GM18507 (cell line): ENCODE results near the gene STAB2.

Source experiments
- DNase-seq: peaks from one replicate; pipeline ENCODE4 v3.0.0; 2011; ENCODE audit warnings: low read depth; ENCODE audit not compliant: insufficient read length; ENCODE audit errors: extremely low spot score
- FAIRE-seq: peaks from 2 replicates; lab custom pipeline; 2011; peaks lifted over from hg19 to GRCh38; lab: Jason Lieb, UNC

STAB2 gene

DNA sequence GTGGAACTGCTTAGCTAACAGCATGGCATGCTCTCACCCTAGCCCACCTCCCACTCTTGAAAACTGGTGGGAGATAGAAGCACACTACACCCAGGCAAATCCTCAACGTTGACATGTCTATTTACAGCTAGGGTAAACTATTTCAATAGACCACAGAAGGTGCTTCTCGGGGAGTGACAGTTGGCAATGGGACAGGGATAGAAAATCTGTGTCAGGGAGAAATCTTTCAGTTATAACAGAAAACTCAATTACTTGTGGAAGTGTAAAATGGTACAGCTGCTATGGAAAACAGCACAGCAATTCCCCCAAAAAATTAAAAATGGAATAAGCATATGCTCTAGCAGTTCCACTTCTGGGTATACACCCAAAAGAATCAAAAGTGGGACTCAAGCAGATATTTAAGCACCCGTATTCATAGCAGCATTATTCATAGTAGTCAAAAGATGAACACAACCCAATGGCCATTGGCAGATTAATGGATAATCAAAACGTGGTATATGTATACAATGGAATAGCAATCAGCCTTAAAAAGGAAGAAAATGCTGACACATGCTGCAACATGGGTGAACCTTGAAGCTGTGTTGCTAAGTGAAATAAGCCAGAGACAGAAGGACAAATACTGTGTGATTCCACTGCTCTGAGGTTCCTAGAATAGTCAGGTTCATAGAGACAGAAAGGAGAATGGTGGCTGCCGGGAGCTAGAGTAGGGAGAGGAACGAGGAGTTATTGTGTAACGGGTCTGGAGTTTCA is 92.5 kb downstream of the STAB2 start:
- DNase-seq (no peak), FAIRE-seq (no peak)

- DNase-seq (no peak), FAIRE-seq (no peak)
Measured at GRCh38 chr12:103680591-103681141, 93.6 kb downstream of the STAB2 start.

DNA sequence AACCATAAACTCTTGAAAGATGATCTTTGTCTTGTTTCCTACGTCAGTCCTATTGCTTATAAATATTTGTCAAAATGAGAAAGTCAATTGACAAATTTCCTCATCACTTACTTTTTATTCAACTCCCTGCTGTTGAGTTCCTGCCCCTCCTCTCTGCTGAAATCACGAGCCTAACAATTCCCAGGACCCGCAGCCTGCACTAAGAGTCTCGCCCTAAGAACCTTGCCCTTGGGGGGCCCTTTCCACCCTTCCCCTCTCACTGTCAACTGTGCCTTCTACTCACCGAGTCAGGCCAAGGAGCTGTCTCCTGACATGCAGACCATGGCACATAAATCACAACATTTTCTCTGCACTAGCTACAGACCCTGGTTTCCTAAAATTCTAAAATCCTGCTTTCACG is 99.0 kb downstream of the STAB2 start:
- DNase-seq (no peak), FAIRE-seq (no peak)

- DNase-seq (no peak), FAIRE-seq (no peak)
Measured at GRCh38 chr12:103687253-103687652, 100.2 kb downstream of the STAB2 start.

GRCh38 chr12:103688376-103689063 is 101.4 kb downstream of the STAB2 start:
- DNase-seq (no peak), FAIRE-seq (no peak)

- no peak for FAIRE-seq
- no peak for DNase-seq
Measured at GRCh38 chr12:103690426-103690825, 103.4 kb downstream of the STAB2 start.

DNA sequence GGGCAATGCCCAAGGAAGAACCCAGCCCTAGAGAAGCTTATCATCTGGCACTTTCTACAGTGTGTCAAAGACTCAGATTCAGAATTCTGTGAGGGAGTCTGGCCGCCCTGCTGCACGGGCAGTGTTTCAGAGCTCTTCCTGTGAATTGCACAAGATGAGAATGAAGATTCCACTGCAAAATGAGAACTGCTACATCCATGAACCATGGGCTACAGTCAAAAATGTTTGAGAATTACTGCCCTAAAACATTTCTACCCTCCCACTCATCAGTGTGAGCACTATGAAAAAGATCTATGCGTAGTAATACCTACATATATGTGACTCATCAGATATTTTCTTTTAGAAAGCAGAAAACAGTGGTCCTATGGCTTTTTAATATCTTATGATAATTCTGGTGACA is 104.0 kb downstream of the STAB2 start:
- DNase-seq = no peak
- no peak for FAIRE-seq

- FAIRE-seq (no peak), DNase-seq (no peak)
Measured at GRCh38 chr12:103696101-103696500, 109.0 kb downstream of the STAB2 start.

DNA sequence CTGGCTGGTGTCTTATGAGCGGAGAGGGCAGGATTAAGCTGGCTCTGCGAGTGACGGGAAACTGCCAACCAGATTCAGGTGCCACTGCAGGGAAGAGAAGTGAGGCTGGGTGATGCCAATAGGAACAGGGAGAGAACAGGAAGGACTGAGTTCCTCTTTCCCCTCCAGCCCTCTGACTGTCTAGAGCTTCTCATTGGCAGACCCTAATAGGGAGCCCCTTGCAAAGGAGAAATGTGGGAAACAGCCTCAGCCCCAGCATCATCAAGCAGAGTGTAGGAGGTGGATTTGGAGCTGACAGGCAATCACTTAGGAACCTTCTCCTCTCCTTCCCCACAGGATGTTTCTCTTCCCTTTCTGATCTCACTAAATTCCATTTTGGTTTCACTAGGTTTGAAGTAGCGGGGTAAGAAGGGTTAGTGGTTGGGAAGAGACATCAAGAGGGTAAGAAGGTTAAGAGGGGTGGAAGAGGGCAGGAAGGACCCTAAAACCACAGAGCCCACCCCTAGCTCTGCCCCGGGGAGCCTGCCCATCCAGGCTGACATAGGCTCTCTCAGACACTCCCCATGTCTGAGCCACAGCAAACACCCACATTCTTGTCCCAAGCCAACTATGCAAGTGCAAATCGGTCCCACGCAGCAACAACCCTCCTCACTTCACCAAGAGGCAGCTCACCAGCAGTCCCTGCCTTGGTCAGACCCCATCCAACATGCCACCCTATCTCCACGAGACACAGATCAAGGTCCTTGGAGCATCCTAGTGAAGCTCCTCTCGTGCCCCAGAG is 111.1 kb downstream of the STAB2 start:
- FAIRE-seq (no peak), DNase-seq (no peak)

GRCh38 chr12:103698752-103699560 is 111.9 kb downstream of the STAB2 start:
- FAIRE-seq (peak; percentile 33), DNase-seq (no peak)

DNA sequence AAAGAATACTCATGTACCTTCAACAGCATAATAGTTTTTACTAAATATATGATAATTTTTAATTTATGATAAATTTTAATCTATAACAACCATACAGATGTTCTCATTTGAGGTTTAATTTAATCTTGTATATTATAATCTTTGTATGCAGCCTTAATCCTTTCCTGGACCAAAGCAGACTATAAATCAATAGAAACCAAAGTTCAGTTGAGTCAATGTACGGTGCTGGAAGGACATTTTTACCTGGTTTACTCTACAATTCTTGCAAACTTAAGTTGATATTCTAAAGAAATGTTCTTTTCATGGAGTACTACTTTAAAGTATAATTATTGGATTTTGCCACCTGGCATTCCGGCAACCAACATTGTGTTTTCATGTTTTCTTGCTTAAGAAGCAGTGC is 118.0 kb downstream of the STAB2 start:
- no peak for FAIRE-seq
- no peak for DNase-seq

- no peak for FAIRE-seq
- no peak for DNase-seq
Measured at GRCh38 chr12:103705927-103706326, 118.9 kb downstream of the STAB2 start.

DNA sequence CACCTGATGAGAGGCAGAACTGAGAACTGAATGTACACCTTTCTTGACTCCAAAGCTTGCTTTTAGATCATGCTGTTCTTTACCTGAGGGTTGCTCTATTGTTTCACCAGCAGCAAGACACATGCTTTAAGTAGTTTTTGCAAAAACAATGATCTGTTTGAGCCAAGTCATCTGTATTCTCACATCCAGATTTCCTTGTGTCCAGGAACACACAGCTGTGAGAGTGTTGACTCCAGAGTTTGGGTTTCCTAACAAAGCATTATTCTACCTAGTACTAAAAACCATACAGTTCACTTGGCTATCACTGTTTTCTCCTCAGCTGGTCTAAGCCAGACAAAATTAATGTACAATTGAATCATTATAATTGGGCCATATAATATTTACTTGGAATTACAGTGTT is 120.4 kb downstream of the STAB2 start:
- no peak for DNase-seq
- FAIRE-seq = no peak

- FAIRE-seq (no peak), DNase-seq (no peak)
Measured at GRCh38 chr12:103710544-103710943, 123.5 kb downstream of the STAB2 start.

DNA sequence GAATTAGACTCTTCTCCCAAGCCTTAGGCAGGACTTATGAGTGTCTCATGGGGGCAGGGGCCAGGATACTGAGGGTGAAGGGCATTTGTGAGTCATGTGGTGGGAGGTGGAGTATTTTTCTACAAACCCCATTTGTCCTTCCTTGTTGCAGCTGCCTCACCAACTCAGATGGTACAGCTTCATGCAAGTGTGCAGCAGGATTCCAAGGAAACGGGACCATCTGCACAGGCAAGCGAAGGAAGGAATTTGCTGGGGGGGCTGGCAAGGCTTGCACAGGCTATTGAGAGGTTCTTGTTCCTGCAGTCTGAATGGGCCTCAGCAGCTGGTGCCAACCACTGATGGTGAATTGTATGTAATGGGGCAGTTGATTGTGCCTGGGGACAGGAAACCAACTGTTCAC is 125.1 kb downstream of the STAB2 start:
- no peak for DNase-seq
- FAIRE-seq = no peak

GRCh38 chr12:103715494-103715893 is 128.4 kb downstream of the STAB2 start:
- no peak for FAIRE-seq
- DNase-seq = no peak

DNA sequence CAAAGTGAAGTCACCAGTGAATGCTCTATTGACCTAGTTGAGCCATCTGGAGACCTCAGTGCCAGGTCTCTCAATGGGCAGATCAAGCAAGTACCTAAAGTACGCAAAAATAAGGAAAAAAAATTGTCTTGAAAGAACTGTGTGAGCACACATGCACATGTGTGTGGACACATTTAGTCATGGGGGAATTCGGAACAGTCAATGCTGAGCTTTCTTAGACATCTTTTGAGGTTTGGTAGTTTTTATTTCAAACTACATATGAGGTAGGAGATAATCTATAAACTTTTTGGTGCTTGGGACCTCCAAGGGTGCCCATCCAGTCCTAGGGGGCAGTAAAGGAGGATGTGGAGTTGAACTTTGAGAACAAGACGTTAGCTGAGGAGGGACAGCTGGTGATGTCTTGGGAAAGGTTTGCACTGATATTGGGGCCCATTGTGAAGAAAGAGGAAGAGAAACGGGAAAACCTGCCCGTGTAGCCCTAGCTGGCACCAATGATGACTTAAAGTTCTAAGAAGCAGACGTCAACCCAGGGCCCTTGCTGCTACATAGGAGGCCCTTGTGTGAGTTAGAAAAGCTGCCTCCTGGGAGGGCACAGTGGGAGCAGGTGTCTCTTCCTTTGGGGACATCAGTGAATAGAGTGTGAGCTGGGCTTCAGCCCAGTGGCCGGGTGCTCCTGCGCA is 129.6 kb downstream of the STAB2 start:
- no peak for FAIRE-seq
- DNase-seq = no peak

DNA sequence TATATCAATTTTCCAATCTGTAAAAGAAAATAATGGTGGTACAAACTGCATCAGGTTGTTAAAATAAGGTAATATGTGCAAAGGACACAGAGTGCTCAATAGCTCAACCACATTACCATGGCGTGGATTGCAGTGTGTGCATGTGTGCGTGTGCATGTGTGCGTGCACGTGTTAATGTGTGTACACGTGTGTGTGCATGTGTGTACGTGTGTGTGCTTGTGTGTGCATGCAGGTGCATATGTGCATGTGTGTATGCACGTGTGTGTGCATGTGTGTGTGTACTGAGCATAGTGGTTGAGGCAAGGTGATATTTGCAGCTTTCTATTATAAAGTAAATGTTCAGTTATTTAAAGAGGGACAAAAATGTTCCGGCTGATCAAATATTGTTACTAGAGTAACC is 138.3 kb downstream of the STAB2 start:
- no peak for FAIRE-seq
- DNase-seq = no peak

GRCh38 chr12:103727638-103728037 is 140.6 kb downstream of the STAB2 start:
- FAIRE-seq (no peak), DNase-seq (no peak)
